ENCODE results near the gene DMBT1. TPM values are rescaled to one million over a fixed set of nuclear protein-coding genes. Genes with fewer than 3 reads are reported as not detected.

DMBT1 gene
- total and polyA plus RNA-seq, 2 of the 4 experiments (the other 2 are of a cell fraction): under 0.01 TPM; not detected in 1

GRCh38 chr10:122658356-122659049 lies 97.9 kb downstream of the DMBT1 start:
- Histone ChIP-seq H2BK5ac (ENCODE audit: low read depth, low read length, poor library complexity, severe bottlenecking) (no peak overlapping the region), H3K18ac (ENCODE audit: low read depth, low read length) (no peak overlapping the region), H3K4me3 (ENCODE audit: insufficient read depth, low read depth, low read length) (no peak overlapping the region), H3K56ac (ENCODE audit: extremely low read depth, insufficient read depth, low read length) (no peak overlapping the region), H3K9me3 (ENCODE audit: control insufficient read depth, insufficient read depth, low read length) (no peaks in the 10 kb centered on the region), H3K27me3 (ENCODE audit: control insufficient read depth, insufficient read depth, low read length) (no peaks in the 10 kb centered on the region), H3K4ac (ENCODE audit: low read depth, low read length) (no peak overlapping the region), H4K91ac (ENCODE audit: insufficient read depth, low read depth, low read length) (no peak overlapping the region), H3K4me2 (ENCODE audit: low read depth, low read length) (no peak overlapping the region), H3K36me3 (ENCODE audit: control insufficient read depth, insufficient read depth, low read length) (no peaks in the 10 kb centered on the region), H3K79me1 (ENCODE audit: low read depth in 1 of 2, low read length in 2 of 2) (no peaks in the 10 kb centered on the region), H4K8ac (ENCODE audit: low read depth in 2 of 2, low read length in 2 of 2) (no peak overlapping the region), H2AK5ac (ENCODE audit: low read depth, low read length) (no peak overlapping the region), H3K23ac (ENCODE audit: low read depth, low read length) (no peak overlapping the region), H2AFZ (replicated peaks; ENCODE audit: low read length, poor library complexity) (no peak overlapping the region), H4K5ac (ENCODE audit: low read depth, low read length) (no peak overlapping the region), H3K4me1 (ENCODE audit: control insufficient read depth, insufficient read depth, low read length) (no peaks in the 10 kb centered on the region), H2BK20ac (ENCODE audit: low read depth, low read length) (no peak overlapping the region), H2AK9ac (replicated peaks; ENCODE audit: low read depth, low read length, poor library complexity) (no peak overlapping the region), H2BK120ac (ENCODE audit: low read depth, low read length) (no peak overlapping the region), H4K20me1 (ENCODE audit: insufficient read depth, low read length) (no peaks in the 10 kb centered on the region), H2BK15ac (ENCODE audit: low read depth, low read length) (no peak overlapping the region), H3K9ac (ENCODE audit: low read depth, low read length) (no peak overlapping the region), H3K14ac (replicated peaks; ENCODE audit: low read depth, low read length) (no peak overlapping the region), H3K27ac (ENCODE audit: insufficient read depth, low read length) (no peak overlapping the region), H3K9me1 (ENCODE audit: insufficient read depth, low read length) (no peaks in the 10 kb centered on the region)
- no TSS peak for BruUV-seq (replicated peaks)
- ChIA-PET POLR2A (ENCODE audit: unreplicated experiment) (no interaction called here), CTCF (no interaction called here)
- DNase-seq: no peak
- ATAC-seq (ENCODE audit: low read depth): no peak
- WGBS, 2 experiments (ENCODE audit: extremely low coverage in 2 of 2, insufficient read length in 1 of 2): 53% methylated on average over 3 of the region's 8 CpGs; no CpG with 5 or more reads in 1 of the 2 experiments
- dilution Hi-C loops (cut with HindIII; ENCODE audit: low sequenced_read_pairs, unreplicated experiment): no loop called here
- TF ChIP-seq MAZ (IDR thresholded peaks at IDR 0.05; ENCODE audit: borderline replicate concordance, low read depth, low read length) (no peak), RCOR1 (IDR thresholded peaks at IDR 0.05; ENCODE audit: insufficient replicate concordance, low read length) (no peak), CTCF (conservative IDR thresholded peaks at IDR 0.05; ENCODE audit: low read depth, low read length) (no peak), ELK1 (IDR thresholded peaks at IDR 0.05; ENCODE audit: borderline replicate concordance, low read depth, low read length) (no peak), USF2 (IDR thresholded peaks at IDR 0.05; ENCODE audit: low read depth, low read length) (no peak), CHD1 (IDR thresholded peaks at IDR 0.05; ENCODE audit: low read depth, low read length) (no peak), NFE2L2 (IDR thresholded peaks at IDR 0.05; ENCODE audit: low read depth, low read length) (no peak)
- in situ Hi-C loops (cut with MboI; ENCODE audit: low sequenced_read_pairs): loop anchor here (25.0 kb wide), 1 partner anchor 904 kb away; no protein-coding TSS in a partner anchor
- intact Hi-C loops (cut with micrococcal nuclease): no loop called here

Measured in IMR-90 (cell line).